Jurkat, Clone E6-1 (cell line): ENCODE data around the gene TOP2B.

Source experiments
- DNase-seq: peaks from one replicate; pipeline ENCODE4 v3.0.0-alpha.2; 2011; ENCODE audit warnings: low read depth, low spot score
- H3K4me3 ChIP-seq: 2 replicates; pipeline ENCODE4 v1.5.1; 2011; ENCODE audit warnings: mild to moderate bottlenecking, low read length, control low read depth, moderate library complexity

The TOP2B gene

GRCh38 chr3:25679166-25679565 lies 14.5 kb upstream of the TOP2B start:
- no peak for DNase-seq
- H3K4me3 ChIP-seq: no peak overlapping the region

- DNase-seq: no peak
- H3K4me3 ChIP-seq: no peak overlapping the region
These were observed 13.9 kb upstream of the TOP2B start for GRCh38 chr3:25678581-25678980.

DNA sequence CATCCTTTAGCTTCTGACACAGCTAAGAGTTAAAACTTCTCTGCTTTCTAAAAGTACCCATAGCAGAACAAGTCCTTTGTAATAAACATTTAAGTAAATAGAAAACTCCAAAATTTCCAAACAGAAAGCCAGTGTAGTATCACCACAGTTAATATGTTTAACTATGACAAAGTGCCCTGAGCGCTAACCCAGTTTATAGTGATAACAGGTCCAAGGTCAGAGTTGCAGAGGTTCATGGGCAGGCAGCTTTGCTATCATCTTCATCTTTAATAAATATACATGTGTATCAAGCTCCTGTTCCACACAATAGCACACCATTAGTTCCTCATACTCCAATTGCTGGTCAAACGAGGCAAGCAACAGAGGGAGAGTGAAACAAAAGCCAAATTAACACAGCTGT lies 12.4 kb upstream of the TOP2B start:
- DNase-seq: no peak
- no peak overlapping the region for H3K4me3 ChIP-seq

GRCh38 chr3:25674670-25675069 lies 10.0 kb upstream of the TOP2B start:
- no peak for DNase-seq

GRCh38 chr3:25673738-25674298 lies 9.1 kb upstream of the TOP2B start:
- no peak overlapping the region for H3K4me3 ChIP-seq
- no peak for DNase-seq

More at GRCh38 chr3:25674670-25675069, 10.0 kb upstream of the TOP2B start:
- no peak overlapping the region for H3K4me3 ChIP-seq

DNA sequence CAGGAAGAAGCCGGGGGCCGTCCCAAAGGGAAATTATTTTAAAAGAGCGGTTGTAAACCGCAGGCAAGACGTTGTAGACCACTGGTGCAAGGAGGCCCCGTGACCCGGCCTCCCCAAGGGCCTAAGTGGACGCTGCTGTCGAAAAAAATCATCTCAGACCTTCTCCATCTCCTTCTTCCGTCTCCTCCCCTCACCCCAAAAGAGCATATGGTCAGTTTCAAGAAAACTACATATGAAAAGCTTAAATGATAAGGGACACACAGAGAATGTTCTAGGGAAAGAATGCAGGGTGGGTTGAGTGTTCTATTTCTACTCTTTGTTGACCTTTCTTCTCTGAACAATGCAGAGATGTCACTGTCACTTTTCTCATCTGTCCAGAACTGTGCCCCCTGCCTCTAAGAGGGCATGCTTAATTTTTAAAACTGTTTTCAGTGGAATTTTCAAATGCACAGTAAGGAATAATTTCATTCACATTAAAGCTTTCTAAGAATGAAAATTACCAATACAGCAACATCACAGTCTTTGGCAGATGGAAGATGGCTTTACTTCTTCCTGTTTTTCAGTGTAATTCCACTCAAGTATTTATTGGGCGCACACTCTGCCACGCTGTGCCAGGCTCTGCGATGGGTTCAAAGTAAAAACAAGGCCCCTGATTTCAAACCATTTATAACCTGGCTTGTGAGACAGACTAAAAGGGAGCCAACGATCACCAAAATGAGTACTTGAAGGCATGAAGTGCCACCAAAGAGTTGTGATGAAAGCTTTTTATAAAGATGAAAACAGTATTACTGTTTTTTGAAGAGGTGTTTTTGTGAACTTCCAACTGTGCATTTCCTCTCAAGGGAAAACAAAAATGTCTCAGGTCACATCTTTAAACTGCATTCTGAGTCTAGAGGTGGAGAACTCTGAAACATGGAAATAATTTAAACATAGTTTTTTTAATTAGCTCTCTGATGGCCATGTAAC lies 891 bp upstream of the TOP2B start:
- DNase-seq: peak; percentile 35
- peak overlapping the region; percentile 80 for H3K4me3 ChIP-seq

DNA sequence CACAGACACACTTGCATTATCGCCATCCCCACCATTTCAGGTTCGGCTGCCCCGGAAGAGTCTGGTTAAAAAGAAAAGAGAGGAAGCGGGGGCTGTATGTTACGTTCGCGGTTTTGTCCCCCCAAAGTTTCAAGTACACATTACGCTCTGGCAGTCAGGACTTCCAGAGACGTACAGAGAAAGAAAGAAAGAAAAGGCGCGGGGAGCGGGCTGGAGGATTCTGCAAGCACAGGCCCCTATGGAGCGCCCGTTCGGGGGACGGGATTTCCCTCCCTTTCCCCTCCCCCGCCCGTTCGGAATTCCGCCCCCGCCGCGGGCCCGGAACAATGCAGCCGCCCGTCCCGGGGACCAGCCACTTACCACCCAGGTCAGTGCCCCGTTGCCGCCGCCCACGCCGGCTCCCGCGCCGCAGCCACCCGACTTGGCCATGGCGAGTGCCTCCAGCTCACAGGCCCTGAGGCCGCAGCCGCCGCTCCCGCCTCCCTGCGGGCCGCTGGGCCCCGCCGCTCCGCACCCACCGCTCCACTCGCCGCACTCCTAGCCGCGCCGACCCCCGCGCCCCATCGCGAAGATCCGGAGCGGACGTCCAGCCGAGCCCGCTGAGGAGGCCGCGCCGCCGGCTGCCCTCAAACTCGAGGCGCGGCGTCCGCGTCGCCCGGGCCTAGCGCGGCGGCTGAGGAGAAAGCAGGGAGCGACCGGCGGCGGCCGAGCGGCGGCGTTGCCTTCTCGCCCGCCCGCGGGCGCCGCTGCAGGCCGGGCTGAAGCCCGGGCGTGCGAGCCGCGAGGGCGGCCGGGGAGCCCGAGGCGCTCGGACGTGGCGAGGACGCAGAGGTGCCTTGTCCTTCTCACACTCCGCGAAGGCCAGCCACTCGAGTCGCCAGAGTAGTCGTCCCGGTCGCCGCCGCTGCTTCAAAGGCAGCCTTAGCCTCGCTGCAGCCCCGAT lies 567 bp downstream of the TOP2B start:
- H3K4me3 ChIP-seq: peak overlapping the region; percentile 80
- peak; percentile 37 for DNase-seq

GRCh38 chr3:25663347-25663868 lies 1.3 kb downstream of the TOP2B start:
- peak; percentile 32 for DNase-seq
- H3K4me3 ChIP-seq: peak overlapping the region; percentile 80

DNA sequence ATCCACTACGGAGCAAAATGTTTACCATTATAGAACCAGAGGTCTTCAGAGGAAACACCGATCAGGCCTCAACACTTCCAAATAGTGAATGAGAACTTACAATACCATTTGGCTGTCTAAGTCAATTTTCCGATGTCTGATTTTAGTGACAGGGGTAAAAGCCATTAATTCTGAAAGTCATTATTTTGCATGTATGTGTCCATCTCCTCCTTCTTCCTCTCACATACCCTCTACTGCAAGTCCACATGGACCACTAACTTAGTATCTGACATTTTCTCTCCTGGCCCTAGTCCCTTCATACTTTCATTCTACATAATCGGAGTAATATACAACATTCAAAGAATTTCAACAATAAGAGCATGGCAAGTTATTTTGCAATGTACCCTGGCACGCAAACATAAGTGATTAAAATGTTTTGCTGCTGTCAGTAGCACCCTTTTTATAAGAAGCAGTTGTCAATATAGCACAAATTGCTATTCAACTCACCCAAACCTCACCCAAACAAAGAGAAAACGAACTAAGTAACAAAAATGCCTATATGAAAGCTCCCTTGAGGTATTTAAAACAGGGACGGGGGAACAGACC lies 1.9 kb downstream of the TOP2B start:
- peak overlapping the region; percentile 80 for H3K4me3 ChIP-seq
- DNase-seq: no peak

GRCh38 chr3:25661694-25662437 lies 2.8 kb downstream of the TOP2B start:
- DNase-seq: no peak
- H3K4me3 ChIP-seq: no peak overlapping the region

- H3K4me3 ChIP-seq: no peak overlapping the region
- DNase-seq: no peak
These were observed 5.9 kb downstream of the TOP2B start for GRCh38 chr3:25658836-25659235.

- no peak for DNase-seq
- no peak overlapping the region for H3K4me3 ChIP-seq
These were observed 7.4 kb downstream of the TOP2B start for GRCh38 chr3:25657293-25657692.

- no peak for DNase-seq
- no peak overlapping the region for H3K4me3 ChIP-seq
These were observed 9.0 kb downstream of the TOP2B start for GRCh38 chr3:25655659-25656058.

DNA sequence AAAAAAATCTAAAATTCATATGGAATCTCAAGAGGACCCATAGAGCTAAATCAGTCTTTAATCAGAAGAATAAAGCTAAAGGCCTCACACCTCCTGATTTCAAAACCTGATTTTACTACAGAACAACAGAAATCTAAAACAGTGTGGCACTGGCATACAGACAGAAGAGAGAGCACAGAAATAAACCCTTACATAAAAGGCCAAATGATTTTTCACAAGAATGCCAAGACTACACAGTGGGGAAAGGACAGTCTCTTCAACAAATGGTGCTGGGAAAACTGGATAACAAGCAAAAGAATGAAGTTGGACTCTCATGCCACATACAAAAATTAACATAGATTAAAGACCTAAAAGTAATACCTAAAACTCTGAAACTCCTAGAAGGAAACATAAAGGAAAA lies 10.1 kb downstream of the TOP2B start:
- H3K4me3 ChIP-seq: no peak overlapping the region
- DNase-seq: no peak

- no peak overlapping the region for H3K4me3 ChIP-seq
- no peak for DNase-seq
These were observed 11.4 kb downstream of the TOP2B start for GRCh38 chr3:25653322-25653721.

DNA sequence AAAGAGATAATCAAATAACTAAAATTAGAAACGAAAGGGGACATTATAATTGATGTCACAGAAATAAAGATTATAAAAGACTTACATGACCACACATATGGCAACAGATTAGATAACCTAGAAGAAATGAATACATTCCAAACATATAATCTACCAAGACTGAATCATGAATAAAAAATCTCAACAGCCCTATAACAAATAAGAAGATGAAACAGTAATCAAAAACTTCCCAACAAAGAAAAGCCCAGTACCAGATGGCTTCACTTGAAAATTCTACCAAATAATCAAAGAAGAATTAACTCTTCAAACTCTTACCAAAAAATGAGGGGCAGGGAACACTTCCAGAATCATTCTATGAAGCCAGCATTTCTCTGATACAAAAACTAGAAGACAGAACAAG lies 11.8 kb downstream of the TOP2B start:
- DNase-seq: no peak
- no peak overlapping the region for H3K4me3 ChIP-seq

GRCh38 chr3:25648925-25649830 lies 15.5 kb downstream of the TOP2B start:
- no peak for DNase-seq
- H3K4me3 ChIP-seq: no peak overlapping the region
